ENCODE results near the gene BPTF. TPM values are rescaled to one million over a fixed set of nuclear protein-coding genes. Genes with fewer than 3 reads are reported as not detected.

Gene BPTF
- total and polyA plus RNA-seq, 2 of the 13 experiments (the other 11 are each of a cell fraction or from before 2014, with no cell fraction given), result 43.5 to 66.1 TPM

- H3K4me3 ChIP-seq (replicated peaks in 1 of 3; ENCODE audit: insufficient read depth in 1 of 3, low read depth in 2 of 3, low read length in 3 of 3), result peak overlapping the region; percentile 60 to 78 (median 72)
- ChIA-PET POLR2A (interaction anchor here (1.3 to 2.7 kb wide), 5 partner anchors 16 to 40 kb away, joined by 4 to 25 read pairs (median 5); partner anchors contain the start of gene KPNA2), CTCF (ENCODE audit: low intra/inter-chr PET ratio, low total read pairs) (no interaction called here)
- no peak for DNase-seq (ENCODE audit: low spot score)
- H3K79me2 ChIP-seq (ENCODE audit: insufficient read depth, low read length), result no peaks in the 10 kb centered on the region
- intact Hi-C loops (cut with micrococcal nuclease; ENCODE audit: unreplicated experiment) (loop anchor here (2.0 kb wide), 1 partner anchor 17 kb away; no protein-coding TSS in a partner anchor), in situ Hi-C loops (cut with HindIII; ENCODE audit: extremely low pct_ligation_motif_present, low pct_unique_long_range_greater_than_20kb) (no loop called here)
- peak overlapping the region; percentile 10 for H2AFZ ChIP-seq (ENCODE audit: low read length)
- H3K9ac ChIP-seq (ENCODE audit: insufficient read depth, low read depth, low read length), result peak overlapping the region; percentile 15
- ATAC-seq, result peak; percentile 30
- H3K4me2 ChIP-seq (ENCODE audit: low read depth, low read length), result peak overlapping the region; percentile 99
- no TSS peak for BruUV-seq (replicated peaks)
- peaks cover 36% of the 10 kb centered on the region for H3K4me1 ChIP-seq (ENCODE audit: insufficient read depth, low read length)
- H3K27ac ChIP-seq (ENCODE audit: extremely low read length, insufficient read depth, low read length), result no peak overlapping the region
- H4K20me1 ChIP-seq (ENCODE audit: insufficient read depth, low read length), result no peaks in the 10 kb centered on the region
- 1% methylated on average over 43 of the region's 43 CpGs for WGBS (ENCODE audit: low lambda C conversion rate)
- FAIRE-seq, result no peak
- no peaks in the 10 kb centered on the region for H3K36me3 ChIP-seq (replicated peaks in 1 of 2; ENCODE audit: control insufficient read depth in 1 of 2, insufficient read depth in 2 of 2, low read length in 2 of 2)
- H3K9me3 ChIP-seq (ENCODE audit: low read length), result no peaks in the 10 kb centered on the region
- peaks cover 0 to 7% of the 10 kb centered on the region in 2 experiments; a peak in 1 of 5 replicates for H3K27me3 ChIP-seq (ENCODE audit: control insufficient read depth in 1 of 2, insufficient read depth in 2 of 2, low read length in 2 of 2)
- no peak for TF ChIP-seq GTF3A (CRISPR knock-in tag; conservative IDR thresholded peaks at IDR 0.05)
- 0 out of 2 replicates have a peak, but pooled peaks have one; percentile 12 for TF ChIP-seq MYC (CRISPR knock-in tag; IDR thresholded peaks at IDR 0.05; ENCODE audit: borderline replicate concordance)
- TF ChIP-seq, protein P1, sequence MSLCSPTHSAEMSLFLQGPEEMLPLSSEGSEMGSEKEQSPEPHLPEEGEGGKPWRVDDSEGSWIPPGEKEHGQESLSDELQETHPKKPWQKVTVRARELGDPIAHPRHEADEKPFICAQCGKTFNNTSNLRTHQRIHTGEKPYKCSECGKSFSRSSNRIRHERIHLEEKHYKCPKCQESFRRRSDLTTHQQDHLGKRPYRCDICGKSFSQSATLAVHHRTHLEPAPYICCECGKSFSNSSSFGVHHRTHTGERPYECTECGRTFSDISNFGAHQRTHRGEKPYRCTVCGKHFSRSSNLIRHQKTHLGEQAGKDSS (CRISPR knock-in tag; IDR thresholded peaks at IDR 0.05; ENCODE audit: borderline replicate concordance, low read depth), result peak; percentile 21; the same call in 1 of the 2 replicates
- TF ChIP-seq ZNF232 (CRISPR knock-in tag; IDR thresholded peaks at IDR 0.05; ENCODE audit: borderline replicate concordance), result peak; percentile 51; the same call in 1 of the 2 replicates
- no peak for TF ChIP-seq ZNF543 (CRISPR knock-in tag; IDR thresholded peaks at IDR 0.05)
- no peak for TF ChIP-seq MEF2D (CRISPR knock-in tag; IDR thresholded peaks at IDR 0.05)
- TF ChIP-seq ERF (CRISPR knock-in tag; IDR thresholded peaks at IDR 0.05), result 0 out of 2 replicates have a peak, but pooled peaks have one; percentile 11
- TF ChIP-seq, protein P2, sequence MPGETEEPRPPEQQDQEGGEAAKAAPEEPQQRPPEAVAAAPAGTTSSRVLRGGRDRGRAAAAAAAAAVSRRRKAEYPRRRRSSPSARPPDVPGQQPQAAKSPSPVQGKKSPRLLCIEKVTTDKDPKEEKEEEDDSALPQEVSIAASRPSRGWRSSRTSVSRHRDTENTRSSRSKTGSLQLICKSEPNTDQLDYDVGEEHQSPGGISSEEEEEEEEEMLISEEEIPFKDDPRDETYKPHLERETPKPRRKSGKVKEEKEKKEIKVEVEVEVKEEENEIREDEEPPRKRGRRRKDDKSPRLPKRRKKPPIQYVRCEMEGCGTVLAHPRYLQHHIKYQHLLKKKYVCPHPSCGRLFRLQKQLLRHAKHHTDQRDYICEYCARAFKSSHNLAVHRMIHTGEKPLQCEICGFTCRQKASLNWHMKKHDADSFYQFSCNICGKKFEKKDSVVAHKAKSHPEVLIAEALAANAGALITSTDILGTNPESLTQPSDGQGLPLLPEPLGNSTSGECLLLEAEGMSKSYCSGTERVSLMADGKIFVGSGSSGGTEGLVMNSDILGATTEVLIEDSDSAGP (CRISPR knock-in tag; IDR thresholded peaks at IDR 0.05; ENCODE audit: borderline replicate concordance), result peak; percentile 27; the same call in 1 of the 2 replicates
- no peak for TF ChIP-seq NR2F2 (IDR thresholded peaks at IDR 0.05; ENCODE audit: borderline replicate concordance, low read depth)
- peak; percentile 35; the same call in 1 of the 2 replicates for TF ChIP-seq SAP130 (CRISPR knock-in tag; IDR thresholded peaks at IDR 0.05; ENCODE audit: low read depth)
- TF ChIP-seq PBX2 (CRISPR knock-in tag; IDR thresholded peaks at IDR 0.05), result no peak
- TF ChIP-seq KMT2B (CRISPR knock-in tag; IDR thresholded peaks at IDR 0.05), result 0 out of 2 replicates have a peak, but pooled peaks have one; percentile 18
- TF ChIP-seq EEA1 (CRISPR knock-in tag; IDR thresholded peaks at IDR 0.05; ENCODE audit: borderline replicate concordance), result no peak
- no peak for TF ChIP-seq SOX6 (IDR thresholded peaks at IDR 0.05)
- TF ChIP-seq SOX6 (CRISPR knock-in tag; IDR thresholded peaks at IDR 0.05), result 0 out of 2 replicates have a peak, but pooled peaks have one; percentile 5
- TF ChIP-seq, protein P3, sequence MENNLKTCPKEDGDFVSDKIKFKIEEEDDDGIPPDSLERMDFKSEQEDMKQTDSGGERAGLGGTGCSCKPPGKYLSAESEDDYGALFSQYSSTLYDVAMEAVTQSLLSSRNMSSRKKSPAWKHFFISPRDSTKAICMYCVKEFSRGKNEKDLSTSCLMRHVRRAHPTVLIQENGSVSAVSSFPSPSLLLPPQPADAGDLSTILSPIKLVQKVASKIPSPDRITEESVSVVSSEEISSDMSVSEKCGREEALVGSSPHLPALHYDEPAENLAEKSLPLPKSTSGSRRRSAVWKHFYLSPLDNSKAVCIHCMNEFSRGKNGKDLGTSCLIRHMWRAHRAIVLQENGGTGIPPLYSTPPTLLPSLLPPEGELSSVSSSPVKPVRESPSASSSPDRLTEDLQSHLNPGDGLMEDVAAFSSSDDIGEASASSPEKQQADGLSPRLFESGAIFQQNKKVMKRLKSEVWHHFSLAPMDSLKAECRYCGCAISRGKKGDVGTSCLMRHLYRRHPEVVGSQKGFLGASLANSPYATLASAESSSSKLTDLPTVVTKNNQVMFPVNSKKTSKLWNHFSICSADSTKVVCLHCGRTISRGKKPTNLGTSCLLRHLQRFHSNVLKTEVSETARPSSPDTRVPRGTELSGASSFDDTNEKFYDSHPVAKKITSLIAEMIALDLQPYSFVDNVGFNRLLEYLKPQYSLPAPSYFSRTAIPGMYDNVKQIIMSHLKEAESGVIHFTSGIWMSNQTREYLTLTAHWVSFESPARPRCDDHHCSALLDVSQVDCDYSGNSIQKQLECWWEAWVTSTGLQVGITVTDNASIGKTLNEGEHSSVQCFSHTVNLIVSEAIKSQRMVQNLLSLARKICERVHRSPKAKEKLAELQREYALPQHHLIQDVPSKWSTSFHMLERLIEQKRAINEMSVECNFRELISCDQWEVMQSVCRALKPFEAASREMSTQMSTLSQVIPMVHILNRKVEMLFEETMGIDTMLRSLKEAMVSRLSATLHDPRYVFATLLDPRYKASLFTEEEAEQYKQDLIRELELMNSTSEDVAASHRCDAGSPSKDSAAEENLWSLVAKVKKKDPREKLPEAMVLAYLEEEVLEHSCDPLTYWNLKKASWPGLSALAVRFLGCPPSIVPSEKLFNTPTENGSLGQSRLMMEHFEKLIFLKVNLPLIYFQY (CRISPR knock-in tag; IDR thresholded peaks at IDR 0.05; ENCODE audit: borderline replicate concordance), result no peak
Observed at GRCh38 chr17:67995570-67996263, 170.4 kb downstream of the BPTF start.

Data from HepG2 (cell line).